Right lung (tissue), 5 donors: ENCODE measurements around the gene IL25. TPM values are rescaled to one million over a fixed set of nuclear protein-coding genes. Genes with fewer than 3 reads are reported as not detected.

ENCODE experiments used
- polyA plus RNA-seq, 5 donors: library from polyadenylated mRNA; unstranded; fragments of 120-200 nt; gene quantifications; one replicate each; pipeline versions ENCODE4 v1.2.1 to v1.2.3, GENCODE V29; 2013; ENCODE audit warnings: inconsistent platforms in 1 of 5, low replicate concordance in 1 of 5; ENCODE audit not compliant: insufficient read length in 5 of 5, insufficient read depth in 1 of 5

The IL25 gene
- polyA plus RNA-seq, 5 donors, result not detected

Other genes starting within 250 kb of the IL25 start
- 100 to 1,000 TPM; 107 to 140 (median 126) TPM for gene SLC7A8, start 189.1 kb upstream of the IL25 start, polyA plus RNA-seq
- 1 to 10 TPM in 2 of 5 donors, under 1 TPM in 2, not detected in 1; 0.65 to 1.6 (median 1.1) TPM for gene RNF212B, start 134.9 kb upstream of the IL25 start, polyA plus RNA-seq
- gene HOMEZ, start 86.7 kb upstream of the IL25 start, polyA plus RNA-seq, result 10 to 100 TPM; 15.2 to 19.3 (median 16.4) TPM
- 10 to 100 TPM; 18.4 to 24.7 (median 22.0) TPM for gene PPP1R3E, start 70.0 kb upstream of the IL25 start, polyA plus RNA-seq
- 10 to 100 TPM; 35.9 to 42.0 (median 37.3) TPM for gene BCL2L2, start 66.0 kb upstream of the IL25 start, polyA plus RNA-seq
- 100 to 1,000 TPM; 191 to 227 (median 216) TPM for gene PABPN1, start 51.4 kb upstream of the IL25 start, polyA plus RNA-seq
- gene SLC22A17, start 19.9 kb upstream of the IL25 start, polyA plus RNA-seq, result 10 to 100 TPM; 26.1 to 41.7 (median 33.6) TPM
- gene EFS, start 7.6 kb upstream of the IL25 start, polyA plus RNA-seq, result 10 to 100 TPM; 37.4 to 67.0 (median 49.9) TPM
- gene CMTM5, start 4.2 kb downstream of the IL25 start, polyA plus RNA-seq, result 1 to 10 TPM; 2.3 to 4.9 (median 3.9) TPM
- gene MYH6, start 35.5 kb downstream of the IL25 start, polyA plus RNA-seq, result under 1 TPM in 2 of 5 donors, not detected in 3; 0.03 to 0.18 TPM
- gene MYH7, start 62.9 kb downstream of the IL25 start, polyA plus RNA-seq, result 10 to 100 TPM in 1 of 5 donors, under 1 TPM in 4; 0.06 to 22.5 (median 0.27) TPM
- 10 to 100 TPM; 60.6 to 75.5 (median 64.0) TPM for gene NGDN, start 96.9 kb downstream of the IL25 start, polyA plus RNA-seq
- 1 to 10 TPM; 4.4 to 6.1 (median 5.0) TPM for gene ZFHX2, start 179.0 kb downstream of the IL25 start, polyA plus RNA-seq
- gene THTPA, start 183.5 kb downstream of the IL25 start, polyA plus RNA-seq, result 10 to 100 TPM; 10.7 to 15.3 (median 12.1) TPM
- 10 to 100 TPM; 62.8 to 94.1 (median 78.2) TPM for gene AP1G2, start 195.0 kb downstream of the IL25 start, polyA plus RNA-seq
- gene JPH4, start 206.0 kb downstream of the IL25 start, polyA plus RNA-seq, result 1 to 10 TPM in 2 of 5 donors, under 1 TPM in 3; 0.69 to 1.2 (median 0.99) TPM